HG03103 (cell line): ENCODE measurements around the gene CKMT2.

ENCODE experiments used
- ATAC-seq: cut with Tn5 transposase; IDR thresholded peaks from one replicate; pipeline ENCODE4 v1.9.1; 2021; ENCODE audit warnings: low read depth; ENCODE audit not compliant: unreplicated experiment

Gene CKMT2

GRCh38 chr5:81213070-81213469 lies 20.1 kb upstream of the CKMT2 start:
- ATAC-seq: no peak

GRCh38 chr5:81214848-81215247 lies 18.3 kb upstream of the CKMT2 start:
- ATAC-seq: no peak

- ATAC-seq: no peak
Observed at GRCh38 chr5:81216152-81216551, 17.0 kb upstream of the CKMT2 start.

GRCh38 chr5:81219389-81219788 lies 13.7 kb upstream of the CKMT2 start:
- no peak for ATAC-seq

- no peak for ATAC-seq
Observed at GRCh38 chr5:81222285-81222684, 10.8 kb upstream of the CKMT2 start.

- ATAC-seq: no peak
Observed at GRCh38 chr5:81225463-81225862, 7.7 kb upstream of the CKMT2 start.

GRCh38 chr5:81226286-81226685 lies 6.8 kb upstream of the CKMT2 start:
- no peak for ATAC-seq

- no peak for ATAC-seq
Observed at GRCh38 chr5:81226949-81227348, 6.2 kb upstream of the CKMT2 start.

- no peak for ATAC-seq
Observed at GRCh38 chr5:81228084-81228483, 5.0 kb upstream of the CKMT2 start.

GRCh38 chr5:81230416-81230815 lies 2.7 kb upstream of the CKMT2 start:
- ATAC-seq: no peak

- no peak for ATAC-seq
Observed at GRCh38 chr5:81232464-81233079, 550 bp upstream of the CKMT2 start.

- no peak for ATAC-seq
Observed at GRCh38 chr5:81234299-81234698, 1.2 kb downstream of the CKMT2 start.

- ATAC-seq: no peak
Observed at GRCh38 chr5:81234801-81235200, 1.7 kb downstream of the CKMT2 start.

GRCh38 chr5:81235287-81236072 lies 2.4 kb downstream of the CKMT2 start:
- no peak for ATAC-seq

- ATAC-seq: no peak
Observed at GRCh38 chr5:81238460-81238859, 5.3 kb downstream of the CKMT2 start.

GRCh38 chr5:81239613-81240012 lies 6.5 kb downstream of the CKMT2 start:
- ATAC-seq: no peak

GRCh38 chr5:81241001-81241400 lies 7.9 kb downstream of the CKMT2 start:
- no peak for ATAC-seq

- no peak for ATAC-seq
Observed at GRCh38 chr5:81241961-81242648, 9.0 kb downstream of the CKMT2 start.

- ATAC-seq: no peak
Observed at GRCh38 chr5:81242906-81243436, 9.8 kb downstream of the CKMT2 start.

- ATAC-seq: no peak
Observed at GRCh38 chr5:81244451-81244850, 11.3 kb downstream of the CKMT2 start.

- ATAC-seq: no peak
Observed at GRCh38 chr5:81245871-81246235, 12.7 kb downstream of the CKMT2 start.

- no peak for ATAC-seq
Observed at GRCh38 chr5:81246697-81247096, 13.6 kb downstream of the CKMT2 start.
